GM18907 (cell line): ENCODE data around the gene TNK2.
"Not testable (repeated sequence)": the region's sequence is repeated elsewhere in the genome, so short reads cannot be mapped to it uniquely, and the experiment has no call there.

Experiments
- ATAC-seq: cut with Tn5 transposase; IDR thresholded peaks from one replicate; pipeline ENCODE4 v1.9.1; 2021; ENCODE audit warnings: mild to moderate bottlenecking, moderate library complexity; ENCODE audit not compliant: unreplicated experiment

The TNK2 gene

DNA sequence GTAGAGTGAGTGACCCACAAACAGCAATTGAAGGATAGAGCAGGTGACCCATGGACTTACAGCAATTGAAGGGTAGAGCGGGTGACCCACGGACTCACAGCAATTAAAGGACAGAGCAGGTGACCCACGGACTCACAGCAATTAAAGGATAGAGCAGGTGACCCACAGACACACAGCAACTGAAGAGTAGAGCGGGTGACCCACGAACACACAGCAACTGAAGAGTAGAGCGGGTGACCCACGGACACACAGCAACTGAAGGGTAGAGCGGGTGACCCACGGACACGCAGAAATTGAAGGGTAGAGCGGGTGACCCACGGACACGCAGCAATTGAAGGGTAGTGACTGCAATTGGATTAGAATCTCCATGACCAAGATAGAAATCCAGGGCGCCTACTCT is 9.8 kb upstream of the TNK2 start:
- no peak for ATAC-seq

DNA sequence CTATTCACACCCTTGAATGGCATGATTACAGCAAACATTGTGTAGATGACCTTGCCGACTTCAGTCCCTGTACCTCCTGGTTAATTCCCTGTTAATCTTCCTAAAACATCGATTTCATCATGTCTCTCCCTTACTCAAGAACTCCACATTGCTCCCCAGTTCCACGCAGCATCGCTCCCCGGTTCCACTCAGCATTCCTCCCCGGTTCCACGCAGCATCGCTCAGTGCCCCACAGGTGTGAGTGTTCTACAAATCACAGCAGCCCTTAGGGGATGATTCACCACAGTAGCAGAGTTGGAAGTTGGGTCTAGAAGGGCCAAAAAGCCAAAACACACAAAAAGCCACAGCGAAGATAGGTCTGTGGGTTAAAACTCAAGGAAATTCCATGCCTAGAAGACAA is 8.6 kb upstream of the TNK2 start:
- no peak for ATAC-seq

DNA sequence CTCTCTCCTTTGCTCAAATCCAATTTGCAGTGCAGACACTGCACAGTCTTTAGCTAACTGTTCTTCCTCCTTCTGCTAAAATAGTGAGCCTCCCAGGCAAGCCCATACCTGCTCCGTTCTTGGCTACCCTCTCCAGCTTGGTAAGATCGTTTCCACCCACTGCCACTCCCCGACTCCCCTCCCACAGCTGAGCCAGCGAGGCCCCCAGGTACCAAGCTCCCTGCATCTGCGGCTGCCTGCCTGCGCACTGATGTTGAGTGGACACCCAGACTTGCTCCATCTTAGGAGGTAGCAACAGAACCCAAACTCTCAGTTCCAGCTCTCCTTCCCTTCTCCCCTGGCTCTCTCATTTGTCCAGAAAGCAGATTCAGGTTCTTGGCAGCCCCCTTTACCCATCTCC is 7.9 kb upstream of the TNK2 start:
- no peak for ATAC-seq

DNA sequence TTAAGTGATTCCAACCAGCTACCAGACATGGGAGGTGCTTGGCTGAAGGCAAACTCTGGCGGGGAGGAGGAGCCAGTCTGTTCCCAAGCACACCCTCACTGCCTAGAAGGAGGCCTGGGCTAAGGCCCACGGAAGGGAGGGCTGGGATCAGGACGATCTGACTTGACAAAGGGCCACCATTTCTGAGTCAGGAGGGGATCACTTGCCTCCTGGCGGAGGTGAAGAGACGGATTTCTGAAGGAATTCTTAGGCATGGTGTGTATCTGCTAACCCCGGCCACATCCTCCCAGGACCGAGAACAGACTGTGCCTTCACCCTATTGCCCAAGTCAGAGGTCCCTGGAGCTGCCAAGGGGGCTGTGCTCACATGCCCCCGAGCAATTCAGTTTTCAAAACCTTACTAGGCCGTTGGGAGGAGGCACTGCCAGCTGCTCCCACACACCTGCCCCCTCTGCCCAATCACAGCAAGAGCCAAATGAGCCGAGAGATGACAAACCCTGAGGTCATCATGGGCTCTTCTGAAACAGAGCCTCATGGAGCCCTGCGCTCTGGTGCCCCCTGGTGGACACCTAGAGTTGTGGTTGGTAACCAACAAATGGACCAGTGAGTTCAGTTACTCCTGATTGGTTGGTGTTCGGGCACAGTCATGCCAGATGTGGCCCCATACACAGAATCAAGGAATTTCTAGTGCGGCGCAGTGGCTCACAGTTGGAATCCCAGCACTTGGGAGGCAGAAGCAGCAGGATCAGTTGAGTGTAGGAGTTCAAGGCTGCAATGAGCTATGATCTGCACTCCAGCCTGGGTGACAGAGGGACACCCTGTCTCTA is 6.5 kb upstream of the TNK2 start:
- peak; percentile 86 for ATAC-seq

DNA sequence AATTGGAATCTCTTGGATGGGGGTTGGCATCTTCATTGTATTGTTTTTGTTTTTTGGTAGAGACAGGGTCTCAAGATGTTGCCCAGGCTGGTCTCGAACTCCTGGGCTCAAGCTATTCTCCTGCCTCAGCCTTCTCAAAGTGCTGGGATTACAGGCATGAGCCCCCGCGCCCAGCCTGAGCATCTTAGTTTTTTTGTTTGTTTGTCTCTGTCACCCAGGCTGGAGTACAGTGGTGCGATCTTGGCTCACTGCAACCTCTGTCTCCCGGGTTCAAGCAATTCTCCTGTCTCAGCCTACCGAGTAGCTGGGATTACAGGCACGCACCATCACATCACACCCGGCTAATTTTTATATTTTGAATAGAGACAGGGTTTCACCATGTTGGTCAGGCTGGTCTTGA is 5.8 kb upstream of the TNK2 start:
- not testable (repeated sequence) for ATAC-seq

DNA sequence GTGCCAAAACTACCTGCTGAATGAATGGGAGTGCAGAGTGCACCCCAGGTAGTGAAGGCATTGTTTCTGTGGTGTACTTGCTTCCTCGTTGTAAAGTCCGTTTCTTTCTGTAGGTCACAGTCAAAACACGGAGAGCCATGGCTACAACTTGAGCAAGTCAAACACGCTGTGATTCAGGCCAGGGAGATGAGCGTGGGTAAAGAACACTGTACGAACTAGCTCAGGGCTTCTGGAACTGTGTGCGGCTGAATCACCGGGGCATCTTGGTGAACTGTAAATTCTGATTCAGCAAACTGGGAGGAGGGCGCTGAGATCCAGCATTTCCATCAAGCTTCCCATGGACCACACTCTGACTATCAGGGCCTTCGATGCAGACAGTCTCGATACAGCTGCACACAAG is 5.0 kb upstream of the TNK2 start:
- no peak for ATAC-seq

DNA sequence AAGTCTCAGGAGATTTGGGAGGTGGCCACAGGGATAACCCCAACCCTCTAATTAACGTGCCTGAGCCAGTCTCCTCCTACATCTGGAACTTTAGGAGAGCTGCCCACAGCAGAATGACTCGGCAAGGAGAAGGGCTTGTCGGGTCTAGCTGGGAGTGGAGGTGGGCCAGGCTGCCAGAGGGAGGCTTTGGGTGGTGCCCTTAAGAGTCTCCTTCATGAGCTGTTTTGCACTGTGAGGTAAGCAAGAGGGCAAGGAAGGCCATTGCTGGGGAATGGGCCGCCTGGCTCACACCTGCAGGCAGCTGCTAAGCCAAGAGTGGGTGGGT is 3.6 kb upstream of the TNK2 start:
- no peak for ATAC-seq

DNA sequence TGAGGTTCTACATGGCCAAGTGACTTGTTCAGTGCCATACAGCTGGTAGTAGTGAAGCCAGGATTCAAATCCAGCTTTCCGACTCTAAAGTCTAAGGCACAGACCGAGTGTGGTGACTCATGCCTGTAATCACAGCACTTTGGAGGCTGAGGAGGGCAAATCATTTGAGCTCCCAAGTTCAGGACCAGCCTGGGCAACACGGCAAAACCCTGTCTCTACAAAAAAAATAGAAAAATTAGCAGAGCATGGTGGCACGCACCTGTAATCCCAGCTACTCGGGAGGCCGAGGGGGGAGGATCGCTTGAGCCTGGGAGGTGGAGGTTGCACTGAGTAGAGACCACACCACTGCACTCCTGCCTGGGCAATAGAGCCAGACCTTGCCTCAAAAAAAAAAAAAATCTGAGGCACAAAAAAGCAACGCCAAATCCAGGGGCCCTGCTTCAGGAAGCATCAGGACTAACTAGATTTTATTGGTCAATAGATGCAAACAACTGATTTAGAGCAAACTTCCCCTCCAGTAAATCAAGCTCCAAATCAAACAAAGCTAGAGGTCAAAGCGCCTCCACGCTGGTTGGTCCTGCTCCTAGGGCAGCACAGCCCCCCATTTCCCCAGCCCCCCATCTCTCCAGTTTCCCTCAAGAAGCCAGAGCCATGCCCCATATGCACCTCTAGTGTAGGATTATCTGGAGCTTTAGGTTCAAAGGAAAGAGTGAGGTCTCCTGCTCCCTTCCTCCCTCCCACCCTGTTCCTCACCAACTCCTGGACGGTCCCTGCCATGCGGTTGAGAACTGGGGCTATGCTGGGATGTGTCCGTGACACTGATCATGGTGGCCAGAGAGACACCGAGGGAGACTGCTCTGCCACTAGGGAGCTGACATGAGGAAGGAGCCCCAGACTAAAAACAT is 2.9 kb upstream of the TNK2 start:
- ATAC-seq, result no peak

DNA sequence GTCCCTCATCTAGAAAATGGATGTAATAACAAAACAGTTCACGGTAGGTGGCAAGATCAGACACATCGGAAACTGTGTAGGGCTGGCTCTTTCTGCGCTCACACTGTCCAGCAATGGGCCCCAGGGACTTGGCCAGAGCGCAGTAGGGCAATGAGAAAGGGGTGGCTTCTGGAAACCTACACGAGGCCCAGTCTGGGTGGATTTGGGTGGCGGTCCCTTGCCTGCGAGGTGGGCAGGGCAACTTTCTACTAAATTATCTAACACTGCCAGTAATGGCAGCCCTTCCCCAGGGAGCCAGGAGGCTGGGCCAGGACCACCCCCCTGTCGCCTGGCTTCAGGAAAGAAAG is 2.1 kb upstream of the TNK2 start:
- ATAC-seq, result no peak

DNA sequence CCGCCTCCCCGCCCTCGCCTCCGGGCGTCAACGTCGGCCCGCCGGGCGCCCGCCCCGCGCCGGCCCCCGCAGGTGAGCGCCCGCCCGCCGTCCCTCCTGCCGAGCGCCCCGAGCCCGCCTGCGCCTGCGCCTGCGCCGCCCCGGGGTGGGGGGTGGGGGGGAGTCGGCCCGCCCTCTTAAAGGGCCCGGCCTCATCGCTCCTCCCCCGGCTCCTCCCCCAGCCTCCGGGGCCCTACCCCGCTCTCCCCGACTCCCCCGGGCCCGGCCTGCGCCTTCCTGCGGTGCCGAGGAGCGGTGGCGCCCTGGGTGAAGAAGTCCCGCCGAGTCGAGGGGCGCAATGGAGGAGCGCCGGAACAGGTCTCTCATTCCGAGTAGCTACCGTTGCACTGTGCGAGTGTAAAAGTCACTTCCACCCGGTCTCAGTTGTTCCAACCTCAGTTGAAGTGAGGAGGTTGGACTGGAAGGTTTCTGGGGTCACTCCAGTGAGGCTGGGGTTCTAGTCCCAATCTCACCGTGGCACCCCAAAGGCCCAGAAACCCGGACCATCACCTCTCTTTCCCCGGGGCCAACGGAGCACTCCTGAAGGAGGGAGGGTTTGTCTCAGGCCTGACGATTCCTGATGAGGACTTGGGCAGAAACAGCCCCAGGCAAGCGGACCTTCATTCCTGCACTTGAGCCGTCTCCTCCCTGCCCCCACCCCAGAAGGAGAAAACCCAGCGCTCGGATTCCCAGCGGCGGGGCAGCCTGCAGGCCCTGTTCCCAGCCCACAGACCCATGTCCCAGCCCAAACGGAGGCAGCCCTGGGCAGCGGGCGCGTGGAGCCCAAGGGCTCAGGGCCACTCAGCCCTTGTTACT is 1.5 kb upstream of the TNK2 start:
- peak; percentile 34 for ATAC-seq

DNA sequence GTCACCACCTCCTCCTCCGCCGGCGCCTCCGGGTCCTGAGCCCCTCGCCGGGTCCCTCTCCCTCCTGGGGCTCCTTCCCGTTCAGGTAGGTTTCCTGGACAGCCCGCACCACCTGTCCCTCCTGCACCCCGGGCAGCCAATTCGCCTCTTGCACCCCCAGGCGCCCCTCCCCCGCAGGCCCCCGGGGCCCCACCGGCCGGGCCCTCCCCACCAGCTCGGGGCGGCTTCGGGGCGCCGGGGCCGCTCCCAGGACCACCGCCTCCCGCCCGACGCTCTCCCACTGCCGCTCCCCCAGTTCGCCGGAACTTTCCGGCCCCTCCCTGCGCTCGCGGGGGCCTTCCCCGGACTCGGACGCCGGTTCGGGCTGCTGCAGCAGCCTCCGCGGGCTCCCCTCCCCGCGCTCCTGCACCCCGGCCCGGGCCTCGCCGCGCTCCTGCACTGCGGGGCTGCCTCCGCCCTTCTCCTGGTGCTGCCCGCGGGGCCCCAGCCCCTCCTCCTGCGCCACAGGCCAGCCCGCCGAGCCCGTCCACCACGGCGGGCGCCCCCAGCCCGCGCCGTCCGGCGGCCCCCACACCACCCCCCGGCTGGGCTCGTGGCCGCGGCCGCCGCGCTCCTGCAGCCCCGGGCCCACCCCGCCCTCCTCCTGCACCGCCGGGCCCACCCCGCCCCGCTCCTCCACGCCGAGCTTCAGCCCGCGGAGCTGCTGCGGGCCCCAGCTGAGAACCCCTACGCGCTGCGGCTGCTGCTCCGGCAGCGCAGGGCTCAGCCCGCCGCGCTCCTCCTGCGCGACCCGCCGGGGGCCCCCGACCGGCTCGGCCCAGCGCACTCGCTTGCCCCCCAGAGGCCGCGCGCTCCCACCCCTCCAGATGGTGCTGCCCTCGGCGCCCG is 587 bp upstream of the TNK2 start:
- peak; percentile 21 for ATAC-seq

DNA sequence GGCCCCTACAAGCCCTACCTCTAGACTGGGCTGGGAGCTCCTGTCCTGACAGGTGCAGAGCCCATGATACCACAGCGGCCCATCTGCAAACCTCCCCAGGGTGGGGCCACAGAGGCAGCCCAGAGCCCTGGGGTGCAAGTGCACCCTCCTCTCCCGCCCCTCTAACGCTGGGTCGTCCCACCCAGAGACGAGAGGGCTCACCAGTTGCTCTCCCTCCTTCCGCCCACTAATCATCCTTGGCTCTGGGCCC is 742 bp downstream of the TNK2 start:
- ATAC-seq, result peak; percentile 29

DNA sequence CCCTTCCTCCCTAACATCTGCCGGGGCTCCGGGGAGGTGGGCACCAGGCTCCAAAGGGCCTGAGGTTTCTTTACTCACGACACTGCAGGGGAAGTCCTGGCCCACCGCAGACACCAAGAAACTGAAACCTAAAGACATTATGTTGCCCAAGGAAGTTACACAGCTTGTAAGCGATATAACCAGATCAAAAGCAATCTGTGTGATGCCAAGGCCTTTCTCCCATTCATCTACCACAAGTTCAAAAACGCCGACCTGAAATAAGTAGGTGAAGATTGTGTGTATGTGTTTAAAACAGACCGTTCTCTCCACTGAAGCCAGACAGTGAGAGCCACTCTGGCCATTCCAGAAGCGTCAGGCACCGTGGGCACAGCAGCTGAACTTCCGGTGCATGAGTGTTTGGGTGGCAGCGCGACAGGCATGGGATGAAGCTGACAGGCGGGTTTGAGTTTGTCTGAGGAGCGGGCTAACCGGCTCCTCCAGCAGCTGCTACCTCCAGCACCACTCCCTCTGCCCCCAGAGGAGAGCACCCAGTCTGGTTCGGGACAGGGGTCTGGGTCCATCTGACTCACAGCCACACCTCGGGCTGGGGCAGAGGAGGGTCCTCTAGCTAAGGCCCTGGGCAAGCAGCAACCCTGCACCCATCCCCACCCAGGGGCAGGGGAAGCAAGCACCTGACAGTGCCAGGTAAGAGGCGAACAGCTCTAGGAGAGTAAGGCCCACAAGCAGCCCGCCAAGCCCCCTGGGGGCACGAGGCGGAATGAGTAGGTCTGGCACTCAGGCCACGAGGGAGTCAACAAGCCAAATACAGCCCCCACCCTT is 1.3 kb downstream of the TNK2 start:
- ATAC-seq, result peak; percentile 34

DNA sequence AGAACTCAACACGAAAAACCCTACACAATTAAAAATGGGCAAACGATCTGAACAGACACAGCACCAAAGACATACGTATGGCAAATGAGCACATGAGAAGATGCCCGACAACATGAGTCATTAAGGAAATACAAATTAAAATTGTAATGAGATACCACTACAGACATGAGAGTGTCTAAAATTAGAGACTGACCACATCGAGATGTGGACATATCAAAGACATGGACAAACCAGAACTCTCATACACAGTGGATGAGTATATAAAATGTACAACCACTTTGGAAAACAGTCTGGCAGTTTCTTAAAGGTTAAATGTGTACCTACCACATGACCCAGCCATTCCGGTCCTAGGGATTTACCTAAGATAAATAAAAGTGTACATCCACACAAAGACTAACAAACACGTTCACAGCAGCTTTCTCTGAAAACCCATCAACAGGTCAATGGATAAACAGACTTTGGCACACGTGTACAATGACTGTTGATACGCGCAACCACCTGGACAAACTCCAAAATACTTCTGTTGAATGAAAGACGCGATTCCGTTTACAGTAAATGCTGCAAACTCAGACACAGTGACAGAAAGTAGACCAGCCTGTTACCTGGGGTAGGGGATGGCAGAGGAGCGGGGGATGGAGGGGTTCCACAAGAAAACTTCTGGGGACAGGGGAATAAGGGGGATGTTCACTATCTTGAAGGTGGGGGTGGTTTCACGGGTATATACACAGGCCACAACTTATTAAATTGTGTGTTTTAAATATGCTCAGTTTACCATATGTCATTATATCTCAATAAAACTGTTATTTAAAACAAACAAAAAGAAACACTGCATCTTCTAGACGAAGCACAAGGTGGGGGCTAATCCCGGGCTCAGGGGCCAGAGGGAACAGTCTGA is 2.1 kb downstream of the TNK2 start:
- ATAC-seq, result no peak

DNA sequence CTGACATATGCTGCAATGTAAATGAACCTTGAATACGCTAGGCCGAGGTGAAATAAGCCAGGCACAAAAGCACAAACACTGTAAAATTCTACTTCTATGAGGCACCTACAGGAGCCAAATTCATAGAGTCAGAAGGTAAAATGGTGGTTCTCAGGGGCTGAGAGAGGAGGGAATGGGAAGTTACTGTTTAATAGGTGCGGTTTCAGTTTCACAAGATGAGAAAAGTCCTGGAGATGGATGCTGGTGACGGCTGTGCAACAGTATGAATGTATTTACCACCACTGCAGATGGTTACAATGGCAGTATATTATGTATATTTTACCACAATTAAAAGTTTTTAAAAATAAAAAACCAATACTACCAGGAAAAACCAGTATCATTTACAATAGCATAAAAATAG is 4.0 kb downstream of the TNK2 start:
- no peak for ATAC-seq

DNA sequence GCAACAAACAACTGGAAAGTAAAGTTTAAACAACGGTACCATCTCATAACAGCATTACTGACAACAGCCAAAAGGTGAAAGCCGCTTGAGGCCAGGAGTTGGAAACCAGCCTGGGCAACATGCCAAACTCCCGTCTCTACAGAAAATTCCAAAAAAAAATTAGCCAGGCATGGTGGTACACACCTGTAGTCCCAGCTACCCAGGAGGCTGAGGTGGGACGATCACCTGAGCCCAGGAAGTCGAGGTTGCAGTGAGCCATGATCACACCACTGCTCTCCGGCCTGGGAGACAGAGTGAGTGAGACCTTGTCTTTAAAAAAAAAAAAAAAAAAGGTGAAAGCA is 4.4 kb downstream of the TNK2 start:
- ATAC-seq, result no peak

DNA sequence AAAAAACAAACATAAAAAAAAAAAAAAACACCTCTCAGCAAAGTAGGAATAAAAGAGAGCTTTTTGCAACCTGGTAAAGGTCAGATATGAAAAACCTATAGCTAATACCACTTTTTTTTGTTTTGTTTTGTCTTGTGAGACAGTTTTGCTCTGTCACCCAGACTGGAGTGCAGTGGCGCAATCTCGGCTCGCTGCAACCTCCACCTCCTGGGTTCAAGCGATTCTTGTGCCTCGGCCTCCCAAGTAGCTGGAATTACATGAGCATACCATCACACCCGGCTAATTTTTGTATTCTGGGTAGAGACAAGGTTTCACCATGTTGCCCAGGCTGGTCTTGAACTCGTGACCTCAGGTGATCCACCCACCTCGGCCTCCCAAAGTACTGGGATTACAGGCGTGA is 5.7 kb downstream of the TNK2 start:
- not testable (repeated sequence) for ATAC-seq

DNA sequence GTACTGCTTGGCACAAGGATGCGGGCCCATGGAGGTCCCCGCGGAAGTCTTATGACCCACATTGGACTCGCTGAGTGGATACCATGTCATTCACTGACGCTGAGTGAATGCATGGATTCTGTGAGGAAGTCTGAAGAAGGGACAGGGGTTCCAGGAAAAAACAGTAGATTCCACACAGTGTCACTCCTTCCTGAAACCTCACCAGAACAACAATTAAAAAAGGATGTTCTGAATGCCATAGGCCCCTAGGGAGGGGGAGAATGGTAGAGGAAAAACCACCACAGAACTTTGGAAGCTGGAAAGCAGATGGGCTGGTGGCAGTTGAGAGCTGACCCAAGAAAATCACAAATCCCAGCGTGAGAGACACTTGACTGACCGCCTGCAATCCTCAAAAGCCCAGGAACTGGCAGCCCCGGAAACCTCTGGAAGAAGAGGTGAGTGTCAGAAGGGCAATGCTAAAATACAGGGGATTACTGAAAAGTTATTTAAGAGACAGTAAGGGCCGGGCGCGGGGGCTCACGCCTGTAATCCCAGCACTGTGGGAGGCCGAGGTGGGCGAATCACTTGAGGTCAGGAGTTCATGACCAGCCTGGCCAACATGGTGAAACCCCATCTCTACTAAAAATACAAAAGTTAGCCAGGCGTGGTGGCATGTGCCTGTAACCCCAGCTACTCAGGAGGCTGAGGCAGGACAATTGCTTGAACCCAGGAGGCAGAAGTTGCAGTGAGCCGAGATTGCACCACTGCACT is 6.3 kb downstream of the TNK2 start:
- ATAC-seq, result not testable (repeated sequence)
